Measurements from ENCODE around the gene EIF4A2.
A peak's percentile ranks its signal among the peaks of the same experiment; 100 is the strongest.

Gene EIF4A2

GRCh38 chr3:186772701-186773417 is 10.5 kb upstream of the EIF4A2 start:
- H3K27ac Mint-ChIP-seq: peak overlapping the region; percentile 98
- H3K9me3 Mint-ChIP-seq: peaks cover 4% of the 10 kb centered on the region
- H3K27me3 Mint-ChIP-seq: no peaks in the 10 kb centered on the region
- peaks cover 20% of the 10 kb centered on the region for H3K4me1 Mint-ChIP-seq (ENCODE audit: low read depth)
- peaks cover 4% of the 10 kb centered on the region for H3K36me3 Mint-ChIP-seq (ENCODE audit: low read depth)
- peak; percentile 83 for DNase-seq
- peak overlapping the region; percentile 92 for H3K4me3 Mint-ChIP-seq

DNA sequence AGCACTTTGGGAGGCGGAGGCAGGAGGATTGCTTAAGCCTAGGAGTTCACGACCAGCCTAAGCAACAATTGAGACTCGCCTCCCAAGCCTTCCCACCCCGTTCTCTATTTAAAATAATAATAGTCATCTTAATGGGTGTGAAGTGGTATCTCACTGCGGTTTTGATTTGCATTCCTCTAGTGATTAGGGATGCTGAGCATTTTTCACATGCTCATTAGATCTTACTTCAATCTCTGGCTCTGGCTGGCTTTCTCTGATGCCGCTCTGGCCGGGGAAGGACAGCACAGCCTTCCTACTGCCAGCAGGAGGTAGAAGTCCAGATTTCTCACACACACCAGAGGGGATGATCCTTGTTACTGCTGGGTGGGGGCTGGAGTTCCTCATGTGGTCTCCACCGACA is 7.4 kb upstream of the EIF4A2 start:
- Mint-ChIP-seq H3K9me3 (peaks cover 4% of the 10 kb centered on the region), H3K36me3 (ENCODE audit: low read depth) (peaks cover 4% of the 10 kb centered on the region), H3K27me3 (no peaks in the 10 kb centered on the region), H3K4me3 (no peak overlapping the region), H3K27ac (no peak overlapping the region), H3K4me1 (ENCODE audit: low read depth) (peaks cover 20% of the 10 kb centered on the region)
- no peak for DNase-seq

- Mint-ChIP-seq H3K27ac (no peak overlapping the region), H3K4me3 (no peak overlapping the region), H3K9me3 (no peaks in the 10 kb centered on the region), H3K27me3 (no peaks in the 10 kb centered on the region), H3K4me1 (ENCODE audit: low read depth) (peaks cover 12% of the 10 kb centered on the region), H3K36me3 (ENCODE audit: low read depth) (peaks cover 18% of the 10 kb centered on the region)
- no peak for DNase-seq
Observed at GRCh38 chr3:186779204-186779603, 4.2 kb upstream of the EIF4A2 start.

- Mint-ChIP-seq H3K4me3 (peak overlapping the region; percentile 100), H3K4me1 (ENCODE audit: low read depth) (peaks cover 28% of the 10 kb centered on the region), H3K36me3 (ENCODE audit: low read depth) (peaks cover 52% of the 10 kb centered on the region), H3K9me3 (no peaks in the 10 kb centered on the region), H3K27ac (peak overlapping the region; percentile 100), H3K27me3 (no peaks in the 10 kb centered on the region)
- DNase-seq: no peak
Observed at GRCh38 chr3:186782542-186783057, 777 bp upstream of the EIF4A2 start.

GRCh38 chr3:186783731-186784515 is 546 bp downstream of the EIF4A2 start:
- Mint-ChIP-seq H3K9me3 (no peaks in the 10 kb centered on the region), H3K4me3 (peak overlapping the region; percentile 100), H3K27ac (peak overlapping the region; percentile 100), H3K27me3 (no peaks in the 10 kb centered on the region), H3K36me3 (ENCODE audit: low read depth) (peaks cover 65% of the 10 kb centered on the region), H3K4me1 (ENCODE audit: low read depth) (peaks cover 41% of the 10 kb centered on the region)
- DNase-seq: peak; percentile 87

GRCh38 chr3:186784820-186785494 is 1.6 kb downstream of the EIF4A2 start:
- Mint-ChIP-seq H3K4me1 (ENCODE audit: low read depth) (peaks cover 47% of the 10 kb centered on the region), H3K27me3 (no peaks in the 10 kb centered on the region), H3K27ac (peak overlapping the region; percentile 100), H3K36me3 (ENCODE audit: low read depth) (peaks cover 76% of the 10 kb centered on the region), H3K4me3 (peak overlapping the region; percentile 100), H3K9me3 (no peaks in the 10 kb centered on the region)
- no peak for DNase-seq

- no peak for DNase-seq
- no peaks in the 10 kb centered on the region for H3K27me3 Mint-ChIP-seq
- peaks cover 50% of the 10 kb centered on the region for H3K4me1 Mint-ChIP-seq (ENCODE audit: low read depth)
Observed at GRCh38 chr3:186785495-186786018, 2.2 kb downstream of the EIF4A2 start.

GRCh38 chr3:186786922-186787321 is 3.5 kb downstream of the EIF4A2 start:
- Mint-ChIP-seq H3K27ac (peak overlapping the region; percentile 100), H3K4me1 (ENCODE audit: low read depth) (peaks cover 52% of the 10 kb centered on the region), H3K9me3 (no peaks in the 10 kb centered on the region)

More at GRCh38 chr3:186785495-186786018, 2.2 kb downstream of the EIF4A2 start:
- Mint-ChIP-seq H3K36me3 (ENCODE audit: low read depth) (peaks cover 82% of the 10 kb centered on the region), H3K27ac (peak overlapping the region; percentile 100), H3K4me3 (peak overlapping the region; percentile 100), H3K9me3 (no peaks in the 10 kb centered on the region)

GRCh38 chr3:186787642-186788481 is 4.5 kb downstream of the EIF4A2 start:
- Mint-ChIP-seq H3K27me3 (no peaks in the 10 kb centered on the region), H3K36me3 (ENCODE audit: low read depth) (peaks cover 99% of the 10 kb centered on the region), H3K27ac (peak overlapping the region; percentile 100), H3K4me3 (peak overlapping the region; percentile 100), H3K9me3 (no peaks in the 10 kb centered on the region), H3K4me1 (ENCODE audit: low read depth) (peaks cover 47% of the 10 kb centered on the region)
- no peak for DNase-seq

More at GRCh38 chr3:186786922-186787321, 3.5 kb downstream of the EIF4A2 start:
- Mint-ChIP-seq H3K27me3 (no peaks in the 10 kb centered on the region), H3K4me3 (peak overlapping the region; percentile 100), H3K36me3 (ENCODE audit: low read depth) (peaks cover 95% of the 10 kb centered on the region)
- no peak for DNase-seq

- Mint-ChIP-seq H3K36me3 (ENCODE audit: low read depth) (peaks cover 100% of the 10 kb centered on the region), H3K27ac (peak overlapping the region; percentile 100), H3K27me3 (no peaks in the 10 kb centered on the region), H3K9me3 (no peaks in the 10 kb centered on the region), H3K4me3 (peak overlapping the region; percentile 100), H3K4me1 (ENCODE audit: low read depth) (peaks cover 44% of the 10 kb centered on the region)
- DNase-seq: no peak
Observed at GRCh38 chr3:186788482-186789370, 5.3 kb downstream of the EIF4A2 start.

DNA sequence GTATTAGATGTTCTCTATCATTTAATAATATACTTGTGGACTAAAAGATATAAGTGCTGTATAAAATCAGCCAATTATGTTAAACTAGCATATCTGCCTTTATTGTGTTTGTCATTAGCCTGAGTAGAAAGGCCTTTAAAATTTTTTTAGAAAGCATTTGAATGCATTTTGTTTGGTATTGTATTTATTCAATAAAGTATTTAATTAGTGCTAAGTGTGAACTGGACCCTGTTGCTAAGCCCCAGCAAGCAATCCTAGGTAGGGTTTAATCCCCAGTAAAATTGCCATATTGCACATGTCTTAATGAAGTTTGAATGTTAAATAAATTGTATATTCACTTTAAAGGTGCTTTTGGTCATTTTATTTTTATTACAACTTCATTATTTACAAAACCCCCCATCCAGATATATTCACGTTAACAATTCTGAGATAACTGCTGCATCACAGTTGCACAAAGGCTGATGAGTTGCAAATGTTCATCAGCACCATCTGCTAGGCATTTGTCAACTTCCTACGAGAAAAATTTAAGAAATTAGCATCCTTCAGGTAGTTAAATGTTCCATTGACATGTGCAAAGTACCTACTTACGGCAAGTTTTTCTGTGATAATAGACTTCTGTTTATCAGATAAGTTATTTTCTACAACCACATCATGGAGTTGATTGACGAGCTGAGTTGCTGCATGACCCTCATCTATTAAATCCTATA is 6.3 kb downstream of the EIF4A2 start:
- Mint-ChIP-seq H3K27me3 (no peaks in the 10 kb centered on the region), H3K9me3 (no peaks in the 10 kb centered on the region), H3K36me3 (ENCODE audit: low read depth) (peaks cover 100% of the 10 kb centered on the region), H3K4me1 (ENCODE audit: low read depth) (peaks cover 42% of the 10 kb centered on the region), H3K4me3 (peak overlapping the region; percentile 100), H3K27ac (peak overlapping the region; percentile 100)
- no peak for DNase-seq

DNA sequence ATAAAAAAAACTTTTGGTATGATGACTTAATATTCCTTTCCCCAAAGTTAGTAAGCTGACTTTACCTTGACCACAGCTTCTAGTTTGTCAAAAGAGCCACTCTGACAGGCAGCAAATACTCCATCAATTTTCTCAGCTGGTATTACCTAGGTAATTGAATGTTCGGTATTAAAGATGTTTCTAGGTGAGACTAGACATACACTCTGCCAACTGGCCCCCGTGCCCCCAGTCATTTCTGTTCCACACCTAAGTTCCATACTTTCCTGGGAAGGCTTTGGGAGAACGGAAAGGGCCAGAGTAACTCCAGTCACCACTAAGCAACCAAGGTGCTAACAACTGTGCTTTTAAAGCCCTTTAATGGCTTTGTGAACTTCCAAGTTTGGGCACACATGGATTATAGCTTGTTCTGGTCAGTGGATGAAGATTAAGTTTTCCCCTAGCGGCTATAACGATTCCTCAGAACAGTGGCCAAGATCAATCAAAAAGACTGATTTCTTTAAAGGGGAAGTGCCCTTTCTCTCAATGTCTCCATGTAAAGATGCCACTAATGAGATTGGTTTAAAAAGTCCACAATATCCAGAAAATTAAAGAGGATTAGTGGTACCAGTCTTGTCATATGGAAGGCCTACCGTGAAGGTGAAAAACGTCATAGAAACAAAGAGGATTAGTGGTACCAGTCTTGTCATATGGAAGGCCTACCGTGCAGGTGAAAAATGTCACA is 7.0 kb downstream of the EIF4A2 start:
- peaks cover 42% of the 10 kb centered on the region for H3K4me1 Mint-ChIP-seq (ENCODE audit: low read depth)
- H3K36me3 Mint-ChIP-seq (ENCODE audit: low read depth): peaks cover 100% of the 10 kb centered on the region
- peak; percentile 62 for DNase-seq
- H3K9me3 Mint-ChIP-seq: no peaks in the 10 kb centered on the region
- no peaks in the 10 kb centered on the region for H3K27me3 Mint-ChIP-seq
- peak overlapping the region; percentile 100 for H3K4me3 Mint-ChIP-seq
- H3K27ac Mint-ChIP-seq: peak overlapping the region; percentile 100
